K562 (cell line): ENCODE results near the gene HSPA1L. TPM values are rescaled to one million over a fixed set of nuclear protein-coding genes. Genes with fewer than 3 reads are reported as not detected.

Experiments
- ATAC-seq: fragments of 200-7000 bp; cut with Tn5 transposase; 3 replicates; pipeline ENCODE4 v1.9.1; 2020; ENCODE audit warnings: moderate library complexity
- BruUV-seq: library from RNA; stranded (reverse); fragments of 400-500 nt; replicated peaks from 2 replicates; lab custom pipeline; 2021; lab: Mats Ljungman, UMichigan
- CTCF ChIA-PET: fragments of 300-600 bp; formaldehyde crosslinking; extraction: SDS; loops from one replicate; lab custom pipeline; 2021; ENCODE audit warnings: low intra/inter-chr PET ratio; lab: Yijun Ruan, JAX
- POLR2A ChIA-PET: fragments of 300-600, 350-650 bp; sonication (Branson Sonifier 250); formaldehyde crosslinking; extraction: SDS; loops from one replicate; lab custom pipeline; 2021; ENCODE audit warnings: antibody characterized with exemption, inconsistent platforms; lab: Yijun Ruan, JAX
- DNase-seq, 4 experiments: peaks; one replicate each; pipeline versions ENCODE4 v3.0.0 to v3.0.0-alpha.2; 2011 to 2018; ENCODE audit warnings: low spot score in 3 of 4, mixed read lengths in 3 of 4; ENCODE audit errors: extremely low read depth in 1 of 4
- FAIRE-seq: peaks from 2 replicates; lab custom pipeline; 2011; peaks lifted over from hg19 to GRCh38; lab: Jason Lieb, UNC
- H2AFZ ChIP-seq: 2 replicates; pipeline ENCODE4 v1.6.0; 2011; ENCODE audit warnings: low read depth, low read length, control low read depth, inconsistent platforms
- H3K27ac ChIP-seq: fragments of 200-600 bp; 3 replicates; pipeline ENCODE4 v1.8.0; 2011; ENCODE audit warnings: low read depth, mild to moderate bottlenecking, control low read depth, inconsistent platforms, low read length, moderate library complexity, mixed read lengths; ENCODE audit errors: extremely low read depth
- H3K27me3 ChIP-seq, 2 experiments: fragments of 300-600 bp in 1 of 2; 2 replicates in 1 of 2; 3 replicates in 1 of 2; pipeline versions ENCODE4 v1.6.0 to v1.8.0; 2011; ENCODE audit warnings: inconsistent platforms in 2 of 2, low read length in 2 of 2, mild to moderate bottlenecking in 1 of 2, mixed read lengths in 1 of 2, moderate library complexity in 1 of 2; ENCODE audit not compliant: control insufficient read depth in 2 of 2, insufficient read depth in 2 of 2
- H3K36me3 ChIP-seq: fragments of 300-600 bp; 3 replicates; pipeline ENCODE4 v1.8.0; 2011; ENCODE audit warnings: mild to moderate bottlenecking, low read length, inconsistent platforms; ENCODE audit not compliant: control insufficient read depth, insufficient read depth
- H3K4me1 ChIP-seq, 2 experiments: fragments of 200-600 bp in 1 of 2; replicated peaks in 1 of 2; 2 replicates in 1 of 2; 3 replicates in 1 of 2; pipeline versions ENCODE4 v1.5.1 to v1.8.0; 2011; ENCODE audit warnings: inconsistent platforms in 2 of 2, low read length in 2 of 2, mild to moderate bottlenecking in 1 of 2, mixed read lengths in 1 of 2, moderate library complexity in 1 of 2; ENCODE audit not compliant: control insufficient read depth in 2 of 2, insufficient read depth in 2 of 2
- H3K4me2 ChIP-seq: 2 replicates; pipeline ENCODE4 v1.6.1; 2011; ENCODE audit warnings: low read length, control low read depth, inconsistent platforms, mixed read lengths; ENCODE audit not compliant: insufficient read depth
- H3K4me3 ChIP-seq: fragments of 200-600 bp; sonication (generic), shearing (Covaris generic); 2 replicates; pipeline ENCODE4 v1.5.1; 2016; ENCODE audit warnings: control low read depth, inconsistent platforms
- H3K79me2 ChIP-seq: fragments of 200-600 bp; 3 replicates; pipeline ENCODE4 v1.8.0; 2011; ENCODE audit warnings: low read length, inconsistent platforms; ENCODE audit not compliant: control insufficient read depth, insufficient read depth
- H3K9ac ChIP-seq, 2 experiments: 2 replicates each; pipeline versions ENCODE4 v1.6.0 to v1.6.1; 2011; ENCODE audit warnings: low read depth in 2 of 2, low read length in 2 of 2, control low read depth in 1 of 2, inconsistent platforms in 1 of 2, mild to moderate bottlenecking in 1 of 2, mixed read lengths in 1 of 2; ENCODE audit not compliant: insufficient read depth in 1 of 2
- H3K9me1 ChIP-seq: one replicate; pipeline ENCODE4 v1.6.0; 2011; ENCODE audit warnings: inconsistent platforms, mild to moderate bottlenecking, low read length, moderate library complexity; ENCODE audit not compliant: control insufficient read depth, insufficient read depth
- H3K9me3 ChIP-seq: replicated peaks from 2 replicates; pipeline ENCODE4 v1.5.1; 2011; ENCODE audit warnings: low read depth, low read length, inconsistent platforms; ENCODE audit not compliant: control insufficient read depth, insufficient read depth
- H4K20me1 ChIP-seq: replicated peaks from 2 replicates; pipeline ENCODE4 v1.6.1; 2011; ENCODE audit warnings: low read length, inconsistent platforms, mixed read lengths; ENCODE audit not compliant: control insufficient read depth, insufficient read depth
- GABPA ChIP-seq: fragments of 200-800 bp; sonication (Bioruptor generic); conservative IDR thresholded peaks from 2 replicates; pipeline ENCODE4 v1.6.1; 2016; ENCODE audit warnings: low read depth, missing genetic modification characterization, missing compliant biosample characterization
- MTA3 ChIP-seq: fragments of 450-650 bp; formaldehyde crosslinking; IDR thresholded peaks from 2 replicates; pipeline ENCODE4 v1.6.1; 2017; ENCODE audit warnings: mild to moderate bottlenecking, borderline replicate concordance
- PHB ChIP-seq: fragments of 250-450 bp; sonication (Bioruptor Pico); IDR thresholded peaks from 2 replicates; pipeline ENCODE4 v1.5.0; 2021
- POLR2B ChIP-seq: fragments of 450-650 bp; IDR thresholded peaks from 2 replicates; pipeline ENCODE4 v1.6.1; 2018; ENCODE audit warnings: low read depth; ENCODE audit not compliant: partially characterized antibody
- POLR2G ChIP-seq: fragments of 200-400 bp; formaldehyde crosslinking; IDR thresholded peaks from 2 replicates; pipeline ENCODE4 v1.6.1; 2017; ENCODE audit warnings: low read depth, mild to moderate bottlenecking, antibody characterized with exemption, low read length, moderate library complexity
- PTBP1 ChIP-seq: fragments of 200-400 bp; formaldehyde crosslinking; IDR thresholded peaks from 2 replicates; pipeline ENCODE4 v1.6.1; 2017; ENCODE audit warnings: low read depth, low read length
- U2AF1 ChIP-seq: fragments of 200-400 bp; formaldehyde crosslinking; optimal IDR thresholded peaks from 2 replicates; pipeline ENCODE3; 2017; ENCODE audit warnings: mild to moderate bottlenecking, low read depth, low read length, moderate library complexity
- ZEB2 ChIP-seq: fragments of 450-650 bp; IDR thresholded peaks from 2 replicates; pipeline ENCODE4 v1.6.1; 2016
- ZFPM2 ChIP-seq: fragments of 250-450 bp; sonication (Bioruptor Pico); IDR thresholded peaks from 2 replicates; pipeline ENCODE4 v1.5.1; 2022; ENCODE audit warnings: mild to moderate bottlenecking
- ZNF224 ChIP-seq: sonication (generic); formaldehyde crosslinking; IDR thresholded peaks from 2 replicates; pipeline ENCODE4 v1.8.0; 2022; ENCODE audit warnings: mild to moderate bottlenecking, missing genetic modification reagents
- ZNF384 ChIP-seq: IDR thresholded peaks from 2 replicates; pipeline ENCODE4 v1.6.1; 2012; ENCODE audit warnings: low read depth, low read length, improper control_type of control experiment
- ZNF76 ChIP-seq: fragments of 250-450 bp; sonication (Bioruptor Pico); IDR thresholded peaks from 2 replicates; pipeline ENCODE4 v1.4.0; 2020; ENCODE audit warnings: mild to moderate bottlenecking, moderate library complexity, borderline replicate concordance
- ZSCAN32 ChIP-seq: fragments of 450-650 bp; formaldehyde crosslinking; IDR thresholded peaks from 2 replicates; pipeline ENCODE4 v1.4.0; 2020; ENCODE audit warnings: mild to moderate bottlenecking, moderate library complexity
- WGBS: fragments of 100-300 bp; shearing (Covaris generic); methylation state at CpG from one replicate; pipeline ENCODE4 v1.1.6; 2016; ENCODE audit warnings: low coverage, mixed read lengths; ENCODE audit not compliant: insufficient coverage; ENCODE audit errors: missing lambda C conversion rate; 5-methylcytosine and 5-hydroxymethylcytosine counted together
- in situ Hi-C: fragments of 300-500 bp; cut with MboI; formaldehyde crosslinking; loops from 4 replicates; pipeline ENCODE4 v1.15.0; 2018; ENCODE audit warnings: inconsistent platforms, mixed read lengths
- intact Hi-C: fragments of 100-400 bp; cut with micrococcal nuclease; formaldehyde crosslinking; loops from 2 replicates; pipeline ENCODE4 v1.14.2; 2022
- polyA plus RNA-seq, 8 experiments: library from polyadenylated mRNA; depleted of rRNA in 4 of 8; stranded (reverse) in 5 of 8; unstranded in 3 of 8; fragments of >200 nt; fragmentation: Nextera tagmentation in 2 of 8; fragmentation: Illumina TruSeq in 1 of 8; extraction: Ambion mirVana in 2 of 8; extraction: Trizol in 1 of 8; gene quantifications; 2 replicates each; pipeline versions ENCODE4 v1.2.1 to v1.2.3, GENCODE V29; 2011 to 2014; ENCODE audit warnings: inconsistent platforms in 1 of 8, missing spikeins in 1 of 8
- total RNA-seq, 7 experiments: library from RNA; depleted of rRNA in 6 of 7; stranded (reverse); fragments of >200 nt in 6 of 7; fragmentation: Illumina TruSeq in 2 of 7; extraction: Trizol in 2 of 7; gene quantifications; 2 replicates each; pipeline versions ENCODE4 v1.2.1 to v1.2.3, GENCODE V29; 2011 to 2021; ENCODE audit warnings: low replicate concordance in 1 of 7
- TF ChIP-seq, protein P1 (sequence below): sonication (generic); formaldehyde crosslinking; IDR thresholded peaks from 2 replicates; pipeline ENCODE4 v1.9.0; 2022; ENCODE audit warnings: mild to moderate bottlenecking, missing genetic modification reagents
- TF ChIP-seq, protein P2 (sequence below): sonication (generic); formaldehyde crosslinking; IDR thresholded peaks from 2 replicates; pipeline ENCODE4 v1.8.0; 2022; ENCODE audit warnings: mild to moderate bottlenecking, missing genetic modification reagents
- TF ChIP-seq, protein P3 (sequence below): sonication (generic); formaldehyde crosslinking; IDR thresholded peaks from 2 replicates; pipeline ENCODE4 v1.8.0; 2022; ENCODE audit warnings: missing genetic modification reagents, mild to moderate bottlenecking, moderate library complexity, borderline replicate concordance

Gene HSPA1L
- total and polyA plus RNA-seq, 9 of the 15 experiments (the other 6 are each of a cell fraction or from before 2014, with no cell fraction given): 0.14 to 2.1 (median 1.3) TPM

DNA sequence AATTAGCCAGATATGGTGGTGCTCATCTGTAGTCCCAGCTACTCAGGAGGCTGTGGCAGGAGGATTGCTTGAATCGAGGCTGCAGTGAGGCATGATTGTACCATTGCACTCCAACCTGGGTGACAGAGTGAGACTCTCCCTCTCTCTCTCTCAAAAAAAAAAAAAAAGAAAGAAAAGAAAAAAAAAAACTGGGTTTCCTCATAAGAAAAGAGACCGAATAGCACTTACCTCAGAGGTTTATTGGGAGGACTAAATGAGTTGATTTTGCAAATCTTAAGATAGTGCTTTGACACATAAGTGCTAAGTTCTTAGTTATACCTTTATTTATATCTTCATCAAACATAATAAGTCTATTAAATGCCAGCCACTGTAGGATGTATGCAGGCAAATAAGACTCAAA is 44.2 kb downstream of the HSPA1L start (continued):
- TF ChIP-seq, protein P1, sequence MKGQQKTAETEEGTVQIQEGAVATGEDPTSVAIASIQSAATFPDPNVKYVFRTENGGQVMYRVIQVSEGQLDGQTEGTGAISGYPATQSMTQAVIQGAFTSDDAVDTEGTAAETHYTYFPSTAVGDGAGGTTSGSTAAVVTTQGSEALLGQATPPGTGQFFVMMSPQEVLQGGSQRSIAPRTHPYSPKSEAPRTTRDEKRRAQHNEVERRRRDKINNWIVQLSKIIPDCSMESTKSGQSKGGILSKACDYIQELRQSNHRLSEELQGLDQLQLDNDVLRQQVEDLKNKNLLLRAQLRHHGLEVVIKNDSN (CRISPR knock-in tag): no peak
- TF ChIP-seq ZNF384: peak; percentile 83; the same call in 1 of the 2 replicates

DNA sequence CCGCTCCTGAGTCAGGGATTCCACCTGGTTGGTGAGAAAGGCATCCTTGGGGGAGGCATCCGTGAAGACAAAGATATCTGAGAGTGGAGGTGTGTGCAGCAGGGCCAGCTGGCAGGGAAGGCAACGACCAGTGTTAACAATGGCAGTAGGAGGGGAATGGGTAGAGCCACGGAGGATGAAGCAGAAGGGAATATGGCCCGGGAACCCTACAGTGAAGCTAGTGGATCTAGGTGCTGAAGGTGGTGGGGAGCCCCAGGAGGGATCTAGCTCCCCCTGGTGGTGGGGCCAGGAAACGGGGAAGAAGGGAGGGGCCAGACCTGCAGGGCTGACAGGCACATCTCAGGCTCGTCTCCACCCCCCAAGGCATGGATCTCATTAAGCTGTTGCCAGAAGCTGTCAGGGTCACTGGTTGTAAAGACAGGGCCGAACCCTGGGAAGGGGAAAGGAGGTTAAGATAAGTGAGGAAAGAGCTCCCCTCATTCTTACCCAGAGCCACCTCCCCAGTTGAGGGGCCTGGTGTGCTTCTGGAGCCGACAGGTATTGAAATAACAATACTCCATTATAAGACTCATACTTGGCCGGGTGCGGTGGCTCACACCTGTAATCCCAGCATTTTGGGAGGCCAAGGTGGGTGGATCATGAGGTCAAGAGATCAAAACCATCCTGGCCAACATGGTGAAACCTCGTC is 45.3 kb downstream of the HSPA1L start:
- H2AFZ ChIP-seq: peak overlapping the region; percentile 73
- TF ChIP-seq ZFPM2 (CRISPR knock-in tag): no peak
- TF ChIP-seq ZSCAN32 (CRISPR knock-in tag): 0 out of 2 replicates have a peak, but pooled peaks have one; percentile 10
- TF ChIP-seq, protein P2, sequence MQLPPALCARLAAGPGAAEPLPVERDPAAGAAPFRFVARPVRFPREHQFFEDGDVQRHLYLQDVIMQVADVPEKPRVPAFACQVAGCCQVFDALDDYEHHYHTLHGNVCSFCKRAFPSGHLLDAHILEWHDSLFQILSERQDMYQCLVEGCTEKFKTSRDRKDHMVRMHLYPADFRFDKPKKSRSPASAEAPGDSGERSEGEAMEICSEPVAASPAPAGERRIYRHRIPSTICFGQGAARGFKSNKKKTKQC: no peak
- 0 out of 2 replicates have a peak, but pooled peaks have one; percentile 19 for TF ChIP-seq PHB (CRISPR knock-in tag)
- peak; percentile 67; the same call in 1 of the 2 replicates for TF ChIP-seq ZEB2
- TF ChIP-seq ZNF76: no peak
- TF ChIP-seq POLR2G: no peak
- 0 out of 2 replicates have a peak, but pooled peaks have one; percentile 40 for TF ChIP-seq PTBP1
- no peak for TF ChIP-seq GABPA
- TF ChIP-seq, protein P3, sequence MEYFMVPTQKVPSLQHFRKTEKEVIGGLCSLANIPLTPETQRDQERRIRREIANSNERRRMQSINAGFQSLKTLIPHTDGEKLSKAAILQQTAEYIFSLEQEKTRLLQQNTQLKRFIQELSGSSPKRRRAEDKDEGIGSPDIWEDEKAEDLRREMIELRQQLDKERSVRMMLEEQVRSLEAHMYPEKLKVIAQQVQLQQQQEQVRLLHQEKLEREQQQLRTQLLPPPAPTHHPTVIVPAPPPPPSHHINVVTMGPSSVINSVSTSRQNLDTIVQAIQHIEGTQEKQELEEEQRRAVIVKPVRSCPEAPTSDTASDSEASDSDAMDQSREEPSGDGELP (CRISPR knock-in tag): peak; percentile 91
- TF ChIP-seq U2AF1: no peak
- TF ChIP-seq ZNF224 (CRISPR knock-in tag): peak; percentile 72; the same call in 1 of the 2 replicates
- no peak for TF ChIP-seq POLR2B
- TF ChIP-seq MTA3: peak; percentile 97

More for the DNA sequence above, 45.3 kb downstream of the HSPA1L start:
- DNase-seq (peak; percentile 98 to 100 (median 100)), ATAC-seq (peak; percentile 91), FAIRE-seq (peak; percentile 95)
- Histone ChIP-seq H3K36me3 (no peaks in the 10 kb centered on the region), H3K9ac (peak overlapping the region in 1 of 2 experiments; percentile 1; a peak in 1 of 4 replicates), H3K9me3 (no peaks in the 10 kb centered on the region), H3K4me3 (no peak overlapping the region), H3K27ac (peak overlapping the region; percentile 26; the same call in 2 of the 3 replicates), H3K9me1 (peaks cover 4% of the 10 kb centered on the region), H3K4me1 (peaks cover 24 to 68% of the 10 kb centered on the region in 2 experiments), H3K79me2 (no peaks in the 10 kb centered on the region), H3K4me2 (peak overlapping the region; percentile 68), H4K20me1 (no peaks in the 10 kb centered on the region), H3K27me3 (no peaks in the 10 kb centered on the region)
- in situ Hi-C loops (loop anchor here (5.0 kb wide), 1 partner anchor 83 kb away; no protein-coding TSS in a partner anchor), intact Hi-C loops (loop anchor here (1.0 to 10.0 kb wide), 3 partner anchors 41 to 225 kb away; partner anchors contain the start of genes ATP6V1G2, DDAH2, DDX39B and NFKBIL1)
- POLR2A ChIA-PET: interaction anchor here (0.6 to 5.9 kb wide), 35 partner anchors 11 to 137 kb away, joined by 3 to 75 read pairs (median 5); partner anchors contain the start of genes BAG6, CLIC1, GPANK1 and HSPA1A
- 29% methylated on average over 12 of the region's 12 CpGs for WGBS
- no TSS peak for BruUV-seq
- CTCF ChIA-PET: interaction anchor here (0.6 to 2.9 kb wide), 4 partner anchors 21 to 218 kb away, joined by 3 to 35 read pairs (median 11); partner anchors contain the start of genes DDAH2 and LY6G5C
